ACC112 (cell line): ENCODE results near the gene DOCK2.
A peak's percentile ranks its signal among the peaks of the same experiment; 100 is the strongest.

Experiments
- H2AFZ ChIP-seq: fragments of 200-600 bp; sonication (generic); one replicate; pipeline ENCODE4 v1.6.0; 2017; ENCODE audit warnings: antibody characterized with exemption, low read length; ENCODE audit not compliant: unreplicated experiment
- H3K27ac ChIP-seq: fragments of 200-600 bp; sonication (generic); 2 replicates; pipeline ENCODE4 v1.5.1; 2014; ENCODE audit warnings: low read depth, mild to moderate bottlenecking, antibody characterized with exemption, low read length, moderate library complexity
- H3K27me3 ChIP-seq: fragments of 200-600 bp; sonication (generic); 2 replicates; pipeline ENCODE4 v1.6.1; 2014; ENCODE audit warnings: mild to moderate bottlenecking, antibody characterized with exemption, low read length, moderate library complexity, mixed read lengths; ENCODE audit not compliant: insufficient read depth
- H3K36me3 ChIP-seq: fragments of 200-600 bp; sonication (generic); 2 replicates; pipeline ENCODE4 v1.6.1; 2016; ENCODE audit warnings: mild to moderate bottlenecking, antibody characterized with exemption, low read length, moderate library complexity, mixed read lengths; ENCODE audit not compliant: insufficient read depth
- H3K4me1 ChIP-seq: fragments of 200-600 bp; sonication (generic); one replicate; pipeline ENCODE4 v1.6.1; 2016; ENCODE audit warnings: low read length, mixed read lengths; ENCODE audit not compliant: insufficient read depth, unreplicated experiment, control insufficient read depth
- H3K4me3 ChIP-seq: fragments of 200-600 bp; sonication (generic); 2 replicates; pipeline ENCODE4 v1.5.1; 2014; ENCODE audit warnings: mild to moderate bottlenecking, low read depth, low read length
- H3K79me2 ChIP-seq: fragments of 200-600 bp; sonication (generic); one replicate; pipeline ENCODE4 v1.6.0; 2016; ENCODE audit warnings: low read length; ENCODE audit not compliant: control insufficient read depth, unreplicated experiment, insufficient read depth

The DOCK2 gene

GRCh38 chr5:169974121-169974770 lies 337.2 kb downstream of the DOCK2 start:
- peaks cover 70% of the 10 kb centered on the region for H3K4me1 ChIP-seq
- no peak overlapping the region for H2AFZ ChIP-seq
- peaks cover 79% of the 10 kb centered on the region for H3K79me2 ChIP-seq
- no peak overlapping the region for H3K27ac ChIP-seq
- H3K36me3 ChIP-seq, result no peaks in the 10 kb centered on the region
- H3K4me3 ChIP-seq, result no peak overlapping the region
- H3K27me3 ChIP-seq, result no peaks in the 10 kb centered on the region

GRCh38 chr5:169978714-169979113 lies 341.6 kb downstream of the DOCK2 start:
- Histone ChIP-seq H3K4me3 (peak overlapping the region; percentile 90), H3K27ac (peak overlapping the region; percentile 85), H3K36me3 (no peaks in the 10 kb centered on the region), H3K79me2 (peaks cover 62% of the 10 kb centered on the region), H2AFZ (peak overlapping the region; percentile 8), H3K27me3 (no peaks in the 10 kb centered on the region), H3K4me1 (peaks cover 45% of the 10 kb centered on the region)

- H3K27ac ChIP-seq, result peak overlapping the region; percentile 85
- H3K79me2 ChIP-seq, result peaks cover 50% of the 10 kb centered on the region
- no peaks in the 10 kb centered on the region for H3K36me3 ChIP-seq
- peak overlapping the region; percentile 90 for H3K4me3 ChIP-seq
- no peaks in the 10 kb centered on the region for H3K27me3 ChIP-seq
- peaks cover 37% of the 10 kb centered on the region for H3K4me1 ChIP-seq
- peak overlapping the region; percentile 87 for H2AFZ ChIP-seq
Measured at GRCh38 chr5:169979871-169980270, 342.8 kb downstream of the DOCK2 start.

GRCh38 chr5:169980418-169981053 lies 343.5 kb downstream of the DOCK2 start, which contains the start of gene INSYN2B:
Gene INSYN2B, minus strand, starts transcription at chr5:169980495. Its CDS starts 96,597 bp downstream, at chr5:169883898.
- Histone ChIP-seq H3K4me3 (peak within 1 kb of the TSS; percentile 90), H3K27me3 (no peaks in the 10 kb centered on the region), H3K27ac (peak within 1 kb of the TSS; percentile 85), H3K79me2 (peaks cover 44% of the 10 kb centered on the region), H3K36me3 (no peaks in the 10 kb centered on the region), H3K4me1 (peaks cover 34% of the 10 kb centered on the region), H2AFZ (peak within 1 kb of the TSS; percentile 95)

GRCh38 chr5:169988206-169988605 lies 351.1 kb downstream of the DOCK2 start:
- Histone ChIP-seq H3K4me3 (no peak overlapping the region), H3K79me2 (no peaks in the 10 kb centered on the region), H3K27ac (no peak overlapping the region), H3K4me1 (peaks cover 16% of the 10 kb centered on the region), H2AFZ (no peak overlapping the region), H3K36me3 (no peaks in the 10 kb centered on the region), H3K27me3 (no peaks in the 10 kb centered on the region)

GRCh38 chr5:169988947-169989346 lies 351.9 kb downstream of the DOCK2 start:
- Histone ChIP-seq H3K4me3 (no peak overlapping the region), H3K27ac (no peak overlapping the region), H3K36me3 (no peaks in the 10 kb centered on the region), H3K79me2 (no peaks in the 10 kb centered on the region), H3K27me3 (no peaks in the 10 kb centered on the region), H2AFZ (no peak overlapping the region), H3K4me1 (peaks cover 16% of the 10 kb centered on the region)

- Histone ChIP-seq H3K27ac (no peak overlapping the region), H3K36me3 (no peaks in the 10 kb centered on the region), H3K4me1 (peaks cover 16% of the 10 kb centered on the region), H2AFZ (no peak overlapping the region), H3K4me3 (no peak overlapping the region), H3K79me2 (no peaks in the 10 kb centered on the region), H3K27me3 (no peaks in the 10 kb centered on the region)
Measured at GRCh38 chr5:169989365-169989764, 352.3 kb downstream of the DOCK2 start.

- Histone ChIP-seq H3K4me1 (peaks cover 16% of the 10 kb centered on the region), H3K4me3 (no peak overlapping the region), H3K27me3 (no peaks in the 10 kb centered on the region), H2AFZ (no peak overlapping the region), H3K27ac (no peak overlapping the region), H3K79me2 (no peaks in the 10 kb centered on the region), H3K36me3 (no peaks in the 10 kb centered on the region)
Measured at GRCh38 chr5:169991115-169991869, 354.2 kb downstream of the DOCK2 start.

GRCh38 chr5:169992789-169993484 lies 355.9 kb downstream of the DOCK2 start:
- no peak overlapping the region for H2AFZ ChIP-seq
- no peak overlapping the region for H3K4me3 ChIP-seq
- H3K36me3 ChIP-seq, result no peaks in the 10 kb centered on the region
- no peak overlapping the region for H3K27ac ChIP-seq
- H3K4me1 ChIP-seq, result peaks cover 11% of the 10 kb centered on the region
- no peaks in the 10 kb centered on the region for H3K27me3 ChIP-seq
- no peaks in the 10 kb centered on the region for H3K79me2 ChIP-seq

GRCh38 chr5:169993485-169993790 lies 356.4 kb downstream of the DOCK2 start:
- Histone ChIP-seq H3K27me3 (no peaks in the 10 kb centered on the region), H3K4me1 (peaks cover 11% of the 10 kb centered on the region), H3K79me2 (no peaks in the 10 kb centered on the region), H2AFZ (no peak overlapping the region), H3K36me3 (no peaks in the 10 kb centered on the region), H3K27ac (no peak overlapping the region), H3K4me3 (no peak overlapping the region)
